GM21786 (cell line): ENCODE measurements around the gene GRM5.
A peak's percentile ranks its signal among the peaks of the same experiment; 100 is the strongest.
"Not testable (repeated sequence)": the region's sequence is repeated elsewhere in the genome, so short reads cannot be mapped to it uniquely, and the experiment has no call there.

ENCODE experiments used
- ATAC-seq: cut with Tn5 transposase; IDR thresholded peaks from one replicate; pipeline ENCODE4 v1.9.1; 2021; ENCODE audit not compliant: unreplicated experiment

Gene GRM5

GRCh38 chr11:88544656-88545280 is 521.0 kb downstream of the GRM5 start:
- ATAC-seq = no peak

GRCh38 chr11:88543902-88544655 is 521.7 kb downstream of the GRM5 start:
- peak; percentile 99 for ATAC-seq

- no peak for ATAC-seq
Measured at GRCh38 chr11:88541006-88541405, 524.8 kb downstream of the GRM5 start.

GRCh38 chr11:88538098-88538497 is 527.7 kb downstream of the GRM5 start:
- no peak for ATAC-seq

- ATAC-seq = no peak
Measured at GRCh38 chr11:88537613-88538012, 528.2 kb downstream of the GRM5 start.

- ATAC-seq = no peak
Measured at GRCh38 chr11:88536616-88537265, 529.0 kb downstream of the GRM5 start.

GRCh38 chr11:88535916-88536547 is 529.8 kb downstream of the GRM5 start:
- peak; percentile 92 for ATAC-seq

GRCh38 chr11:88535266-88535665 is 530.5 kb downstream of the GRM5 start:
- no peak for ATAC-seq

- ATAC-seq = not testable (repeated sequence)
Measured at GRCh38 chr11:88534706-88535105, 531.1 kb downstream of the GRM5 start.

GRCh38 chr11:88534185-88534584 is 531.6 kb downstream of the GRM5 start:
- ATAC-seq = no peak

GRCh38 chr11:88533001-88533400 is 532.8 kb downstream of the GRM5 start:
- no peak for ATAC-seq

- ATAC-seq = no peak
Measured at GRCh38 chr11:88531831-88532230, 534.0 kb downstream of the GRM5 start.

- no peak for ATAC-seq
Measured at GRCh38 chr11:88529426-88529825, 536.4 kb downstream of the GRM5 start.

GRCh38 chr11:88523386-88524071 is 542.3 kb downstream of the GRM5 start:
- ATAC-seq = no peak

GRCh38 chr11:88522624-88523385 is 543.0 kb downstream of the GRM5 start:
- no peak for ATAC-seq

GRCh38 chr11:88521799-88522201 is 544.0 kb downstream of the GRM5 start:
- ATAC-seq = no peak

- ATAC-seq = no peak
Measured at GRCh38 chr11:88521399-88521798, 544.4 kb downstream of the GRM5 start.

GRCh38 chr11:88520391-88520790 is 545.4 kb downstream of the GRM5 start:
- no peak for ATAC-seq

- no peak for ATAC-seq
Measured at GRCh38 chr11:88515002-88515401, 550.8 kb downstream of the GRM5 start.

- no peak for ATAC-seq
Measured at GRCh38 chr11:88511006-88511405, 554.8 kb downstream of the GRM5 start.
